GM21447 (cell line): ENCODE results near the gene ATE1.
"Not testable (repeated sequence)": the region's sequence is repeated elsewhere in the genome, so short reads cannot be mapped to it uniquely, and the experiment has no call there.

Experiments used
- ATAC-seq: cut with Tn5 transposase; IDR thresholded peaks from one replicate; pipeline ENCODE4 v1.9.1; 2021; ENCODE audit not compliant: unreplicated experiment

The ATE1 gene

DNA sequence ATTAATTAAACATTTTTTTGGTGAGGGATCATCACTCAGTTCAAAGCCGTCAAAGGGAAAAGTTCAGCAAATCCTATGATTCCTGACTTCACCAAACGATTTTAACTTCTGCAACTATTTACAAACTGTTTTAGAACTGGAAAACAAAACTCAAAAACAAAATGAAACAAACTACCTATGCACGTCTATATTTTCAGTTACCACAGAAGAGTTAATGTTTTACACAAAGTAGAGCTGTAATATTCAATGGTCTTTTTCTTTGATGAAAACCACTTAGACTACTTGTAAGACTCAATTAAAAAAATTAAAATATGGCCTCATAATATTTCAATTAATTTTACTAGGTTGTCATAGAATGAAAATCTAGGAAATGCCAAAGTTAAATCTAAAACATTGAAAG is 131.5 kb downstream of the ATE1 start:
- ATAC-seq: peak; percentile 61

DNA sequence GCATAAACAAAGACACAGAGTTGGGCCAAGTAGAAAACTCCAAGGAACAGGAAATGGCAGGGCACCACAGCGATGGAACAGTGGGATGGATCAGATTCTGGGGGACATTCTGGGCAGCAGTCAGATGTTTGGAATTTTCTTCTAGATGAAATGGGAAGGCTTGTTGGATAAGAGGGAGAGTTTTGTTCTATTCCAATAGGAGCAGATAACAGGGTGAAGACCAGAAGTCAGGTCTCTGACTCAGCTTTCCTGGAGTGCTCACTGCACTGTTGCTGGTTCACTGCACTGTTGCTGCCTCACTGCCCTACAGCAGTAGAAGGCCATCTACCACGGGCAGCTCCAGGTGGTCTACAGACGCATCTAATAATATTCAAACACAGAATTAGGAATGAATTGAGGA is 135.6 kb downstream of the ATE1 start:
- no peak for ATAC-seq

DNA sequence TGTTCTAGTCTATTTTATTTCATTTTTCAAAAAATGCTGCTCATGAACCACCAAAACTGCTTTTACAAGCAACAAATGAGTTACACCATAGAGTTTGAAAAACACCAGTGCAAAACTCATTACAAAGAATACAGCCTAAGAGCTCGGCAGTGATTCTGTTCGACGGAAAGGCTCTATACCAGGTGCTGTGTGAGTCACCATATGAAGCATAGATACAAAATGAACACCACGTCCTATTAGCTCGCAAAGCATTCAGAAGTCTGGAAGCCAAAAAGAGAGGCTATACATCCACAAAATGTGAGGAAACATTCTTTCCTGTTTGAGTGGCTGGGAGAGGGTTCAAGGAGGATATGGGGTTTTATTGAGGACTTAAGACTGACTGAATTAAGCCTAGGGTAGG is 136.1 kb downstream of the ATE1 start:
- ATAC-seq: no peak

DNA sequence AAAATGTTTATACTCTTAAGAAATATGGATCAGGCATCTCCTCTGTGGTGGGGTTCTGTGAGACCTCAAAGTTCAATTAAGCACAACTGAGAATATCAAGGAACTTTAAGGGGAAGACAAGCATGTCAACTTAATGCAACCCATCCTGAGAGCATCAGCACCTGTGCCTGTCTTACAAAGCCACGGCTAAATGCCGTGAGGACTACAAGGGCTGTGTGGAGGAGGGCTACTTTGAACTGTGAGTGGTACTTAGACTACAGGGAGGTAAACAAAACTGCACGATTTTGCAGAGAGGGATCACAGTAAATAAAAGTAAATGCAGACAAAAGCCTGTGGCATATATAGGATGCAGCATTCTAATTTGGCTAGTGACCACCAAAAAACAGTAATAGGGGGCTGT is 139.1 kb downstream of the ATE1 start:
- no peak for ATAC-seq

DNA sequence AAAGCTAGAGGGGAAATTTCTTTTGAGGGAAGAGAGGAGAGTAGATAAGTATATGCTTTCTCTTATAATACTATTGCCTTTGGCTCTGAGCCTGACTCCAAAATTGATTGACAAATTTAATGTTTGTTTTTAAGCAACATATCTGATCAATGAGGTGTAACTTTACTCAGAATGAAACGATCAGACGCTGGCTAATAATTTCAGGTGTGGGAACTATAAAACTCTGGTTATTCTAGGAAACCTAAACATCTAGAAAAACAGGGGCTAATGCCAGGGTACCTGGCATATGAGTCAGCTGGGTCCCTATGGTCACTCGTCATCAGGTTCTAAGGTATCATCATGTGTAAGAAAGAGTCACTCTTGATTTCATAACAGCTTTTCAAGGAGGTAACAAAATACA is 139.7 kb downstream of the ATE1 start:
- ATAC-seq: no peak

DNA sequence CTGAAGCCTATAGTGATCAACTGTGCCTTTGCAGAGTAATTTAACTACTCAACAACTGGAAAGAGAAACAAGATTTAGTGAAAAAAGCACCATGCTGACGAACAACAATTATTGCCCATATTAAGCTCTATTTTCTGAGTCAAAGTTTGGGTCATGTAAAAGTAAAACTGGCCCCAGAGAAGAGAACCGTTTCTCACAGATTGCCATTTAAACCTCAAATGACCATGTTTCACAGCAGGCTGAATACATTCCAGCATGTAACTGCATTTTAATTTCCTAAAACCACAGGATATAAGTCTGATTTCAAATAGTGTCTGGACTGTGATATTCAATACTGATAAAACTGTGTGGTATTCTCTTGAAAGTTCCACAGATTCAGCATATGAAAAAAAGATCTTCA is 140.7 kb downstream of the ATE1 start:
- ATAC-seq: no peak

DNA sequence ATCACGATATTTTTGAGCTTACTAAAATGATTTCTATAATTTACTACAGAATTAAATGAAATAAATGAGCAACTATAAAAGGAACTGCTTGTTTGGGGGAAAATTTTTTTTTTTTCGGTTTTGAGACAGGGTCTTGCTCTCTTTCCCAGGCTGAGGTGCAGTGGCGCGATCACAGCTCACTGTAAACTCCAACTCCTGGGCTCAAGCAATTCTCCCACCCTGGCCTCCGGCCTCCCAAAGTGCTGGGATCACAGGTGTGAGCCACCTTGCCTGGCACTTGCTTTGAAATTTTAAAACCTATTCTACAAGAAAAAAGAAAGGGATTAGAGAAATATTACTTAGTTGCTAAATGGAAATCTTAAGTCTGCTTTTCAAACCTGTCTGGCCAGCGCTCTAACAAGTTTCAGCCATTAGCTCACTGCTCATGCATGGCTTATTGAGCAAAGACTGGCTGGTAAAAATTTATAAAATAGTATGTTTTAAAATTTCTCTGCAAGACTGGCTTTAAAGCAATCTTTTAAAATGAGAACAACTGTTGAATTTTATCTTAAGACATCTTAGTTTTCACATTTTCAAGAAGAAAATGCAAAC is 144.0 kb downstream of the ATE1 start:
- no peak for ATAC-seq

DNA sequence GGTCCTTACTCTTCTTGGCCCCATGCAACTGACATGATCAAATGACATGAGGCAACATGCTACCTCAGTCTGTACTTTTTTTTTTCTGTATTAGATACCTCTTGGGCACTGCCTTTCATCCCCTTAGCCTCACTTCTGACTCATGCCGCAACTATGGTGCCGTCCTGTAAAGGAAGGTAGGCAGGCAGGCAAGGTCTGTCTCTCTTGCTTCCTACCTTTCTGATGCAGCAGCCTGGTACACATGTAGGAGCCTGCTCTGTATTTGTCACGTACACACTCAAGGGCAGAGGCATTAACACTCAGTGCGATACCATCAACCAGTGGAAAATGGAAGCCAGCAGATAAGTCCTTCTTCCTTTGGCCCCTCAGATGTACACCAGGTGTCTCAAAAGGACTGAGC is 146.7 kb downstream of the ATE1 start:
- ATAC-seq: no peak

DNA sequence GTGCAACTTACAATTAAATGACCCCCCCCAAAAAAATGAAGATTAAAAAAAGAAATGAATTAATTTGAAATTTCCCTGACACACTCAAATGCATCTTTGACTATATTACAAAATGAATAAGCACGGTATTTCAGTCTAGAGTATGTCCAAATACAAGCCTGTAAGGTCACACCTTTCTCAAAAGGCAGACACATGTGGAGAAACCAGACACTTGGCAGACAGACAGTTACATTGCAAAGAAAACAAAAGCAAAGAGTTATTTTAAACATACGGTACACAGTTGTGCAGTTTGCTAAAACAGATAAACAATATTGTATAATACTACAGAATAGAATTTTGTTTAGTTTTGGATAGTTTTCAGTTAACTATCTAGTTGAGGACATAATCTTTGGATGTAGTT is 153.0 kb downstream of the ATE1 start:
- ATAC-seq: no peak

DNA sequence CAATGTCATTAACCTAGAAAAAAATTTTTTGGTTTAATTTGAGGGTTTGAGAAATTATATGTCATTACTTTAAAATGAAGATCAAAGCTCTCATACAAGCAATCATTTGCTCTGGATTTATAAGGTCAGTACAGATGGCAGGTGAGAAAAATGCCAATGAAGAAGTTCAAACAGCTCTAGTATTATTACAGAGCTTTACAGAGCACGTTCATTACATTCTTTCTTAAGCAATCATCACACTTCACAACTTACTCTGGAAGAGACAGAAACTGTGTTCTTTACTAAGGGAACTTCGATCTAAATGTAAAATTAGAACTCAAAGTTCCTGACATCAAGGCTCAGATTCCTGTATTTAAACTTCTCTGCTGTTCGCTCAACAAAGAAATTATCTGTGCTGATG is 153.4 kb downstream of the ATE1 start:
- no peak for ATAC-seq

DNA sequence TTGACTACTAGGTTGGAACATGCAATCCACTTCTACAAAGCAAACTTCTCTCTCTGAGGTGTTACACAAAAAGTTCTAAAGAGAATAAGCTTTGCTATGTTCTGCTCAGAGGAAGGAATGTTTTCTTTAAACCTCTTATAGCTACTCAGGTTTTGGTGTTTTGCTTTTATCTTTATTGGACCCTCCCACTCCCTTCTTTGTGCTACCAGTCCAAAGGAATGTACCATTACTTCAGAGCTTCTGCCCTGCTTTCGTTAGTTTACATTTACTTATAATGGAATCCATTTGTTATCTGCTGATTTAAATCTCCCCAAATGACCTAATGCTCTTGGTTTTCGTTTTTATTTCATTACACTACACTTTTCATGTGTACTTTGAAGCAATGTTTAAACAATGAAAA is 154.9 kb downstream of the ATE1 start:
- no peak for ATAC-seq

DNA sequence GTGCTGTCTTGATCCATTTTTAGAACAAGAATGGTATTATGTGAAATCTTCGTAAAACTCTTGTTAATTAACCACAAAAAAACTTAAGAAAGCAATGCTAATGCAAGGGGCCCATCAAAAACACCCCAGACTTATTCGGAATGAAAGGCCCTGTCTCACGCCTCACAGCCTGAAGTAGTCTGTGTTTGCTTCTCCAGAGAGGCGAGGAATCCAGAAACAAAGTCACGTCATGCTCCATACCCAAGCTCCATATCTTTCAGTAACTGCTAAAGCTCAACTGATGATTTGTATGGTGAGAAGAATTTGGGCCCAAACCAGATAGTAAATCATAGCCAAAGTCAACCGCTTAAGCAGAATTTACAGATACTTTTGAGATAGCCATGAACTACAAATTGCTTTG is 155.4 kb downstream of the ATE1 start:
- ATAC-seq: no peak

DNA sequence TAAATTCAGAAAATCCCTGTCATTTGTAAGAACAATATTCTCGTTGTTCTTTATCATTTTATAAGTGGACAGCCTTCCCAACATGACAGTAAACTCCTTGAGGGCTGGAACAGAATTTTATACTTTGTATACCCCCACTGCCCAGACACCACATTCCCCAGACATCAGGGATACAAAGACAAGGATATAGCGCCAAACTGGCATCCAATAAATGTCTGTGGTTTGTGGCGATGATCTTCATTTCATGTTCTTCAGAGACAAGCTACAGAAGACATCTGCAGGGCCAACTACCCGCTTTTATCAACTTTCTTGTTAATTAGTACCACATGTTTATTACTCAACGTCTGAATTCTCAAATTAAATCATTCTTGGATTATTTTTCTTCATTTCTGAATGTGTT is 155.9 kb downstream of the ATE1 start:
- ATAC-seq: no peak

DNA sequence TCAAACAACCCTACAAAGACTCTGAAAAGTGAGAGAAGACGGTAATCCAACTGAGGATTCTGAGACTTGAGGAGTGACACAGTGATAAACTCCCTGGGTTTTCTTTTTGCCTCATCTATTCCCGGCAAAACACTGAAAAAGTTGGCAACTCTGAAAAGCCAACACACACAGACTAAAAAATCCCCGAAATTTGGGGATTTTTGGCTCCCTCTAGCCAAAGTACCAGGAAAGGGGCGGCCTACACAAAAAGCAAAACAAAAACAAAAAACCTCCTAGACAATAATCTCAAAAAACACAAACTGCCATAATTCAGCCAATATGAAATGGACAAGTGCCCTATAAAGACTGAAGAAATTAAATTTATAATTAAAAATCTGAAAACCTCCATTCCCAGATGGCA is 161.4 kb downstream of the ATE1 start:
- no peak for ATAC-seq

DNA sequence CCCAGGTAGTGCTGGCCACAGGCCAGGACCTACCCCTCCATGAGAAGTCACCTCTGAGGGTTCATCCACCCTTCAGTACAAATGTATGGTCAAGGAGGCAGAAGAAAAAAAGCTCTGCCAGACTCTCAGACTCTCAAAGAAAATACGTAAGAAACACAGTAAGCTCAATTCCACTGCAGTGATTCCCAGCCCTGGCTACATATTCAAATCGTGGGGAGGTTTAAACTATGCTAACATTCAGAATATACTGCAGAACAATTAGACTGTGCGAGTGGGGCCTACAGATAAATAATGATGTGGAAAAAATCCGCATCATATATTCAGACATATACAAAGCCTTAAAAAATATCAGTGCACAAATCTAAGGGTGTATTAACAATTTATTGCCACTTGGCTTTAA is 162.6 kb downstream of the ATE1 start:
- no peak for ATAC-seq

DNA sequence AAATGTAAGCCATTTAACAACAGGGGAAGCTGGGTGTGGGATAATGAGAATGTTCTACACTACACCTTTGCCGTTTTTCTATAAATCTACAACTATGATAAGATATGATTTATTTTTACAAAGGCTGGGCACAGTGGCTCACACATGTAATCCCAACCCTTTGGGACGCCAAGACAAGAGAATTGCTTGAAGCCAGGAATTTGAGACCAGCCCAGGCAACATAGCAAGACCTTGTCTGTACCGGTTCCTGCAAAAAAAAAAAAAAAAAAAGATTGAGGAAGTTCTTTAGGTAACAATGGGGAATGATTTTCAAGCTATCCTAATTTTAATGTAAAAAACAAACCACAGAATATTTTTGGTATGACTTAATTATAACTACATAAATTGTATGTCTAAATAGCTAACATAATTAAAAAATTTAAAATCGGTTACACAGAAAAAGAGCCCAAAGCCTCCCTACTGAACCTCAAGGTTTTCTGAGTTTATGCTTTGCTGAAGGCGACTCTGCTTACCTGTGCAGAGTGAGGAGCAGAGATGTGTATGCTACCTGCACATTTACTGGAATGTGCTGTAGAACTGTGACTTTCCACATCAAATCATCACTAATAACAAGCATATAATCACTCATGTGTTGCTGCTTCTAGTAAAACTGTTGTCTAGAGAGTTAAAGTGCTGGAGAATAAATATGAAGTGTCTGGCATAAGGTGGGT is 163.4 kb downstream of the ATE1 start:
- no peak for ATAC-seq

DNA sequence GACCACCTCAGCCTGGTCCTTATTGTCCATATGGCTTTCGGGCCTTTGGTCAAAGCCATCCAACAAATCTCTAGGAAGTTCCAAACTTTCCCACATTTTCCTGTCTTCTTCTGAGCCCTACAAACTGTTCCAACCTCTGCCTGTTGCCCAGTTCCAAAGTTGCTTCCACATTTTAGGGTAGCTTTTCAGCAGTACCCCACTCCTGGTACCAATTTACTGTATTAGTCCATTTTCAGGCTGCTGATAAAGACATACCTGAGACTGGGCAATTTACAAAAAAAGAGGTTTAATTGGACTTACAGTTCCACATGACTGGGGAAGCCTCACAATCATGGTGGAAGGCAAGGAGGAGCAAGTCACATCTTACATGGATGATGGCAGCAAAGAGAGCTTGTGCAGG is 170.6 kb downstream of the ATE1 start:
- not testable (repeated sequence) for ATAC-seq

DNA sequence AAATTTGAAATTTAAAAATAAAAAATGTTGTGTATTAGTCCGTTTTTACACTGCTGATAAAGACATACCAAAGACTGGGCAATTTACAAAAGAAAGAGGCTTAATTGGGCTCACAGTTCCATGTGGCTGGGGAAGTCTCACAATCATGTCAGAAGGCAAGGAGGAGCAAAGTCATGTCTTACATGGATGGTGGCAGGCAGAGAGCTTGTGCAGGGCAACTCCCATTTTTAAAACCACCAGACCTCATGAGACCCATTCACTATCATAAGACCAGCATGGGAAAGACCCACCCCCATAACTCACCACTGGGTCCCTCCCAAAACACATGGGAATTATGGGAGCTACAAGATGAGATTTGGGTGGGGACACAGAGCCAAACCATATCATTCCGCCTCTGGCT is 172.3 kb downstream of the ATE1 start:
- ATAC-seq: not testable (repeated sequence)

DNA sequence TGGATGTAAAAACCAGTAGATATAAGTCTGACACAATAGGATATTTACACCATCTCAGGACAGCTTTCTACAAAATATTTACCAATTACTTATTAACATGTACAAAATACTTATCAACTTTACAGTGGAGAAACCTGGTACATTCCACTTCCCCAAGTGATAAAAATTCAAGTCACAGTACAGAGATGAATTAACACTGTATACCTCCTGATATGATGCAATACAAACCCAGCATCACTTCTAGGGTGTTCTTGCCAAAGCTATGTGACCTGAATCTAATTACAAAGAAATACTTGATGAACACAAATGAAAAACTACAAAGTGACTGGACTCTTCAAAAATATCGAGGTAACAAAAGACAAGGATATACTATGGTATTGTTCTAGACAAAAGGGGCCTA is 173.2 kb downstream of the ATE1 start:
- peak; percentile 17 for ATAC-seq

DNA sequence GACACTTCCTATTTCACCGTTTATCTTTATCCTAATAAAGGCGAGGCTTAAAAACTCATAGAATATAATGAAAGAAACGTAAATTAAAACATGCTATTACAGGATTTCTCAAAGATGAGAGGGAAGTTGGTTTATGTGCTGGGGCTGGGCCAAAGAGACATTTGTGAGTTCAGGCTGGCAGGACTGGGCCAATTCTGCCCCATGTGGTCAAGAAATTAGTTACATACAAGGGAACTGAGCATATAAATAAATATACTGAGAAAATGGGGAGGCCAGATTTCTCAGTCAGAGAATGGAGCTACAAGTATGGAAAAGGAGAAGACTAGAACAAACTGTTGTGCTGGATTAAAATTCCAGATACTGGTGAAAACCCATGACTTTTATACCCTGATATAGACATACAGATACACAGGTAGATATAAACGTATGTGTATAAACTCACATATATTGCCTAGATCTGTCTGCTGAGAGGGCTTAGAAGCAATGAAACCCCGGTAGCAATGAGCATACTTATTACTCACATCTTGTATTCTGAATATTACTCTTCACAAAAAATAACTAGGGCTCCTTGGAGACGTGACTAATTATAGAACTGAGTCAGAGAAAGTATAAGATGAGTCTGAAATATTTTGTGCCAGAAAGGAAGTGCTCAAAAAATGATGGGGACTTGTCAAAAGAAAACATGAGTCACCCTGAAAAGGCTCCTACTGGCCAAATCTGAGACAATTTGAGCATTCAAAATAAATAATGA is 173.9 kb downstream of the ATE1 start:
- peak; percentile 94 for ATAC-seq

DNA sequence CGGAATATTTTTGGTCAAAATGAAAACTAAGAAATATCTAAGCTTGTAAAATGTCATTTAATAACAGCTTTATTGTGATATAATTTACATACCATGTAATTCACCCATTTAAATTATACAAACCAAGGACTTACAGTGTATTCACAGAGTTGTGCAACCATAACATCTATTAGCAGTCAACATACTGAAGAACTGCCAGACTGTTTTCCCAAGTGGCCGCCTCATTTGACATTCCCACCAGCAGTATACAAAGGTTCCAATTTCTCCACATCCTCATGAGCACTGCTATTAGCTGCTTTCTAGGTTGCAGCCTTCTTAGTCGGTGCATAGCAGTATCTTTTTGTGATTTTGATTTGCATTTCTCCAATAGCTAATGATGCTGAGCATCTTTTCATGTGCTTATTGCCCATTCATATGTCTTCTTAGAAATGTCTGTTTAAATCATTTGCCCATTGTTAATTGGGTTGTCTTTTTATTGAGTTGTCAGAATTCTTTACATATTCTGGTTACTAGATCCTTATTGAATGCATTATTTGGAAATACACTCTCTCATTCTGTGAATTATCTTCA is 176.6 kb downstream of the ATE1 start:
- no peak for ATAC-seq

DNA sequence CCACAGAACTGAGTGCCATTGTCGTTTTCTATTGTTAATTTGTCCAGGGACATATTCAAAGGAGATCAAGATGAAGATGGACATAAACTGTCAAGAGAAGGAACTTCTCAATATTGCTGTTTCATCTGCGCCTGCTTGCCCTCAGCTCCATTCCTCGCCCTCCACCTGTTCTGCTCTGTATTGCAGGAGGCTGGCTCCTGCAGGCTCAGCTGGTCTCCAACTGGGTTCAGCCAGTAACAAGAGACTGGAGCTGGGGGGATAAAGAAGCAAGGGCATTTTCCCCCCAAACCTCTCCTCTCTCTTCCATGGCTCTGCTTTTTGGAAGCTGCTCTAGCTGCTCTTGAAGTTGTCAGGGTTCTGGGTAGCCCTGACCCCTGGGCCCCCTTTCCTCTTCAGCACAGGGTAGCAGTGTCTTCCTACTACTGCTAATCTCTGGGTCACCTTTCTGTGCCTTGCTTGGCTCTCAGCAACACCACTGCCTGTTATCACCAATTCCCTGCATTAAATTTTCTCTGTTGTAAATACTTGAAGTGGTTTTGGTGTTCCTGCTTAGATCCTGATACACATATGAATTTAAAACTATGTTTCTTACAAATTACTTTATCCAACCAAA is 180.6 kb downstream of the ATE1 start:
- ATAC-seq: no peak
